Body of pancreas (tissue), 4 donors: Measurements from ENCODE around the gene P4HB. TPM values are rescaled to one million over a fixed set of nuclear protein-coding genes. Genes with fewer than 3 reads are reported as not detected.
A peak's percentile ranks its signal among the peaks of the same experiment; 100 is the strongest.

Experiments used
- ATAC-seq: fragments of 150-250 bp; one replicate; pipeline ENCODE4 v1.9.1; 2016
- DNase-seq, 4 donors: peaks; one replicate each; pipeline ENCODE4 v3.0.0-alpha.2; 2019
- H3K27ac ChIP-seq, 4 donors: fragments of 200-600 bp; sonication (generic); 1 replicate in 3 of 4; 2 replicates in 1 of 4; pipeline versions ENCODE4 v1.5.1 to v1.6.1; 2016 to 2019; ENCODE audit warnings: mild to moderate bottlenecking in 1 of 4, mixed read lengths in 1 of 4, moderate library complexity in 1 of 4
- H3K27me3 ChIP-seq, 2 donors: fragments of 200-600 bp; sonication (generic); one replicate each; pipeline ENCODE4 v1.6.0; 2016; ENCODE audit warnings: mild to moderate bottlenecking in 1 of 2
- H3K36me3 ChIP-seq, 2 donors: fragments of 200-600 bp; sonication (generic); replicated peaks in 1 of 2; 2 replicates each; pipeline ENCODE4 v1.5.1; 2016; ENCODE audit warnings: low read depth in 2 of 2; ENCODE audit not compliant: insufficient read depth in 1 of 2
- H3K4me1 ChIP-seq: fragments of 200-600 bp; sonication (generic); one replicate; pipeline ENCODE4 v1.6.0; 2016
- H3K4me3 ChIP-seq, 2 donors: fragments of 200-600 bp; sonication (generic); 1 replicate in 1 of 2; 2 replicates in 1 of 2; pipeline ENCODE4 v1.5.1; 2016 to 2019
- H3K9me3 ChIP-seq, 3 donors: fragments of 200-600 bp; sonication (generic); 1 replicate in 2 of 3; 2 replicates in 1 of 3; pipeline ENCODE4 v1.5.1; 2016
- CTCF ChIP-seq, 7 experiments: fragments of 450-650 bp in 4 of 7; fragments of 200-600 bp in 3 of 7; sonication (generic) in 3 of 7; IDR thresholded peaks; one replicate each; pipeline ENCODE4 v1.5.1; 2016 to 2019; ENCODE audit warnings: antibody characterized with exemption in 7 of 7
- POLR2A ChIP-seq, 3 donors: fragments of 450-650 bp; IDR thresholded peaks; one replicate each; pipeline ENCODE4 v1.6.1; 2016; ENCODE audit warnings: antibody characterized with exemption in 3 of 3, mild to moderate bottlenecking in 2 of 3
- WGBS, 2 donors: methylation state at CpG; one replicate each; pipeline ENCODE4 v1.1.5; 2017; 5-methylcytosine and 5-hydroxymethylcytosine counted together
- intact Hi-C: fragments of 100-400 bp; cut with DNase I; formaldehyde crosslinking; loops from one replicate; pipeline ENCODE4 v1.15.1; 2023
- total RNA-seq, 2 donors: library from RNA; depleted of rRNA; stranded (reverse); fragments of >200 nt; gene quantifications; one replicate each; pipeline ENCODE4 v1.1.0, GENCODE V29; 2016

The P4HB gene
- total RNA-seq, 2 donors from 2014 or later, result 1,462 to 4,394 TPM

DNA sequence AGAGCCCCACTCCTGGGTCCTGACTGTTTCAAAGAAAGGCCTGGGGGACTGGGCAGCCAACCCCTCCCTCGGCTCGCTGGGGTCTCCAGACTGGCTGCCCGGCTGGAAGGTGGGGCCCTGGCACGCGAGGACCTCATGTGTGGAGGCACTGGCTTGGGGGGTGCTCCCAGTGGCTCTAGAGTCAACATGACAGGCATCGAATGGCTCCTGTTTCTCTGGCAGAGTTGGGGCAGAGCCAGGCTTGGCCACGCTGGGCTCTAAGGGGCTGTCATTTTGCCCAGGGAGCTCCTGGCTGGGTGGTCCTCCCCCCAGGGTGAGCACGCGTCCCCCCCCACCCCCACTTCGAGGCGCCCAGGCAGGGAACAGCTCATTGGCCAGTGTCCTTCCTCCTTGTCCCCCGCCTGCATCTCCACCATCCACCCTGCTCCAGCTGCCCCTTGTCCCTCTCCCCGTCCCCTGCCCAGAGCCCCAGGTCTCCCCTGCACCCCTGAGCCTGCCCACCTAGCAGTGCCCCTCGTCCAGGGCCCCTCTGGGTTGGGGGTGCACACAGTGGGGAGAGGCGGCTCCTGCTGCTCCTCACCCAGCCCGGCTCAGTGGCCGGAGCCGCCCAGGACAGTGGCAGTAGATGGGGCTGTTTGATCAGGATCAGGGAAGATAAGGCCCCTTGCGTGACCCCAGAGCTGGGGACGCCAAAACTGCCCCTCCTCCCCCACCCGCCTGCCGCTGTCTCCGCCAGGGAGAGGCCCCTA is 53.7 kb downstream of the P4HB start:
- no peak for DNase-seq
- TF ChIP-seq POLR2A (IDR thresholded peaks at IDR 0.05) (no peak), CTCF (IDR thresholded peaks at IDR 0.05) (no peak)
- ATAC-seq, result no peak
- intact Hi-C loops, result no loop called here
- H3K27me3 ChIP-seq, result peaks cover 4 to 48% of the 10 kb centered on the region in 2 donors
- no peaks in the 10 kb centered on the region for H3K9me3 ChIP-seq
- peaks cover 22% of the 10 kb centered on the region for H3K4me1 ChIP-seq
- no peaks in the 10 kb centered on the region for H3K36me3 ChIP-seq
- 18 to 30% methylated on average over 4 to 23 of the region's 23 CpGs for WGBS, 2 donors
- H3K4me3 ChIP-seq, result no peak overlapping the region
- H3K27ac ChIP-seq, result no peak overlapping the region

- ATAC-seq (no peak), DNase-seq (no peak)
- Histone ChIP-seq H3K27ac (no peak overlapping the region), H3K4me1 (peaks cover 22% of the 10 kb centered on the region), H3K9me3 (no peaks in the 10 kb centered on the region), H3K4me3 (no peak overlapping the region), H3K27me3 (peaks cover 4 to 47% of the 10 kb centered on the region in 2 donors), H3K36me3 (no peaks in the 10 kb centered on the region)
- TF ChIP-seq CTCF (IDR thresholded peaks at IDR 0.05) (no peak), POLR2A (IDR thresholded peaks at IDR 0.05) (no peak)
- intact Hi-C loops, result no loop called here
- 43% methylated on average over 18 of the region's 18 CpGs; no CpG with 5 or more reads in 1 of the 2 donors for WGBS, 2 donors
These were observed 54.5 kb downstream of the P4HB start for GRCh38 chr17:81805707-81806460.

GRCh38 chr17:81804559-81805399 is 55.6 kb downstream of the P4HB start:
- Histone ChIP-seq H3K9me3 (no peaks in the 10 kb centered on the region), H3K27ac (no peak overlapping the region), H3K4me1 (peaks cover 22% of the 10 kb centered on the region), H3K27me3 (peaks cover 4 to 42% of the 10 kb centered on the region in 2 donors), H3K36me3 (no peaks in the 10 kb centered on the region), H3K4me3 (no peak overlapping the region)
- DNase-seq (peak in 2 of 4 donors; percentile 54), ATAC-seq (peak; percentile 36)
- intact Hi-C loops, result no loop called here
- WGBS, 2 donors, result 3 to 4% methylated on average over 15 to 65 of the region's 65 CpGs
- no peak for TF ChIP-seq POLR2A (IDR thresholded peaks at IDR 0.05)
- no peak for TF ChIP-seq CTCF (IDR thresholded peaks at IDR 0.05)

- peaks cover 4 to 42% of the 10 kb centered on the region in 2 donors for H3K27me3 ChIP-seq
- DNase-seq, result no peak
- intact Hi-C loops, result no loop called here
These were observed 56.4 kb downstream of the P4HB start, which contains the start of gene GCGR for GRCh38 chr17:81803728-81804558. Gene GCGR (plus strand): TSS chr17:81804150. CDS start chr17:81809019, 4,869 bp downstream.

More at GRCh38 chr17:81803728-81804558, 56.4 kb downstream of the P4HB start, which contains the start of gene GCGR:
- peaks cover 22% of the 10 kb centered on the region for H3K4me1 ChIP-seq
- H3K4me3 ChIP-seq, result no peak within 1 kb of the TSS
- 3% methylated on average over 77 of the region's 110 CpGs; no CpG with 5 or more reads in 1 of the 2 donors for WGBS, 2 donors
- no peak for TF ChIP-seq CTCF (IDR thresholded peaks at IDR 0.05)
- no peak for TF ChIP-seq POLR2A (IDR thresholded peaks at IDR 0.05)
- H3K27ac ChIP-seq, result no peak within 1 kb of the TSS
- no peaks in the 10 kb centered on the region for H3K9me3 ChIP-seq
- no peaks in the 10 kb centered on the region for H3K36me3 ChIP-seq
- peak; percentile 24 for ATAC-seq
